GM19438 (cell line): ENCODE data around the gene CENPB.

Experiments
- ATAC-seq: cut with Tn5 transposase; IDR thresholded peaks from one replicate; pipeline ENCODE4 v1.9.1; 2021; ENCODE audit warnings: low read depth; ENCODE audit not compliant: unreplicated experiment

The CENPB gene

GRCh38 chr20:3812259-3812681 lies 25.7 kb upstream of the CENPB start:
- ATAC-seq: no peak

- ATAC-seq: no peak
These were observed 25.1 kb upstream of the CENPB start for GRCh38 chr20:3811467-3812258.

- ATAC-seq: no peak
These were observed 22.0 kb upstream of the CENPB start for GRCh38 chr20:3808544-3808943.

GRCh38 chr20:3804781-3805180 lies 18.2 kb upstream of the CENPB start:
- no peak for ATAC-seq

GRCh38 chr20:3804254-3804751 lies 17.8 kb upstream of the CENPB start:
- no peak for ATAC-seq

- no peak for ATAC-seq
These were observed 17.3 kb upstream of the CENPB start for GRCh38 chr20:3803854-3804253.

GRCh38 chr20:3803289-3803688 lies 16.7 kb upstream of the CENPB start:
- no peak for ATAC-seq

GRCh38 chr20:3802524-3803239 lies 16.1 kb upstream of the CENPB start:
- ATAC-seq: no peak

- ATAC-seq: no peak
These were observed 15.3 kb upstream of the CENPB start for GRCh38 chr20:3801846-3802245.

GRCh38 chr20:3801299-3801698 lies 14.8 kb upstream of the CENPB start:
- no peak for ATAC-seq

- ATAC-seq: no peak
These were observed 14.3 kb upstream of the CENPB start for GRCh38 chr20:3800878-3801260.

GRCh38 chr20:3800256-3800877 lies 13.8 kb upstream of the CENPB start:
- ATAC-seq: no peak

- ATAC-seq: no peak
These were observed 12.3 kb upstream of the CENPB start for GRCh38 chr20:3798908-3799248.

- ATAC-seq: no peak
These were observed 11.8 kb upstream of the CENPB start for GRCh38 chr20:3798373-3798768.

- ATAC-seq: no peak
These were observed 11.2 kb upstream of the CENPB start for GRCh38 chr20:3797592-3798372.

GRCh38 chr20:3797226-3797545 lies 10.6 kb upstream of the CENPB start:
- ATAC-seq: no peak

- no peak for ATAC-seq
These were observed 10.1 kb upstream of the CENPB start for GRCh38 chr20:3796477-3797225.

- peak; percentile 66 for ATAC-seq
These were observed 9.2 kb upstream of the CENPB start, which contains the start of gene CDC25B for GRCh38 chr20:3795511-3796468. CDC25B (plus strand) TSS chr20:3796310; CDS start chr20:3796532, 222 bp downstream.
